Measurements from ENCODE around the gene TMEM238L.
"Not testable (repeated sequence)": the region's sequence is repeated elsewhere in the genome, so short reads cannot be mapped to it uniquely, and the experiment has no call there.

Gene TMEM238L, protein sequence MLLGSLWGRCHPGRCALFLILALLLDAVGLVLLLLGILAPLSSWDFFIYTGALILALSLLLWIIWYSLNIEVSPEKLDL

GRCh38 chr17:10803830-10804475 lies at the start of gene TMEM238L:
TMEM238L (minus strand) TSS chr17:10804099; CDS start chr17:10803963, 136 bp downstream.
- no peak for DNase-seq

GRCh38 chr17:10846636-10847035 lies 42.7 kb upstream of the TMEM238L start:
- not testable (repeated sequence) for DNase-seq

GRCh38 chr17:10845388-10845751 lies 41.5 kb upstream of the TMEM238L start:
- no peak for DNase-seq

- DNase-seq: peak; percentile 57
These were observed 40.9 kb upstream of the TMEM238L start for GRCh38 chr17:10844621-10845387.

- no peak for DNase-seq
These were observed 39.9 kb upstream of the TMEM238L start for GRCh38 chr17:10843811-10844210.

- no peak for DNase-seq
These were observed 38.8 kb upstream of the TMEM238L start for GRCh38 chr17:10842658-10843057.

GRCh38 chr17:10838682-10839081 lies 34.8 kb upstream of the TMEM238L start:
- no peak for DNase-seq

- DNase-seq: no peak
These were observed 34.0 kb upstream of the TMEM238L start, which contains the start of gene PIRT for GRCh38 chr17:10837921-10838320. PIRT (minus strand) TSS chr17:10838087; CDS start chr17:10825645, 12,442 bp downstream.

GRCh38 chr17:10836966-10837590 lies 33.2 kb upstream of the TMEM238L start:
- DNase-seq: no peak

- DNase-seq: no peak
These were observed 32.2 kb upstream of the TMEM238L start for GRCh38 chr17:10836145-10836544.

- DNase-seq: no peak
These were observed 27.8 kb upstream of the TMEM238L start for GRCh38 chr17:10831696-10832095.

- DNase-seq: no peak
These were observed 24.1 kb upstream of the TMEM238L start for GRCh38 chr17:10827898-10828552.

DNA sequence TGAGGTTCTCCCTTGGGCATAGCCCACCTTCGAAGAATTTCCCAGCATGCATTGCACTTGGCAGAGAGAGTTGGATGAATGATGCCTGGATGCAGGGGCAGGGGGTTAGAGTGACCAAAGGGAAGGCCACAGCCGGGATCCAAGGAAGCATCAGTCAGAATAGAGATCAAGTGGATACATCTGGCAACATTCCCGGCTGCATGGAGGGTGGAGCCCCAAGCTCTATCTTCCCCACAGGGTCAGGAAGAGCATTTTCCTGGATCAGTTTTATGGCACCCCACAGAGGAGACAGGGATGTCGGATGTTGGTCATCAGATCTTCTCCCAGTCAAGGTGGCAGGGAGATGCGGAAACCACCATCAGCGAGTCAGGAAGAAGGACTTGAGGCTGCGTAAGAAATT lies 21.0 kb upstream of the TMEM238L start:
- no peak for DNase-seq

GRCh38 chr17:10821770-10822169 lies 17.9 kb upstream of the TMEM238L start:
- DNase-seq: no peak

GRCh38 chr17:10821054-10821453 lies 17.2 kb upstream of the TMEM238L start:
- no peak for DNase-seq

DNA sequence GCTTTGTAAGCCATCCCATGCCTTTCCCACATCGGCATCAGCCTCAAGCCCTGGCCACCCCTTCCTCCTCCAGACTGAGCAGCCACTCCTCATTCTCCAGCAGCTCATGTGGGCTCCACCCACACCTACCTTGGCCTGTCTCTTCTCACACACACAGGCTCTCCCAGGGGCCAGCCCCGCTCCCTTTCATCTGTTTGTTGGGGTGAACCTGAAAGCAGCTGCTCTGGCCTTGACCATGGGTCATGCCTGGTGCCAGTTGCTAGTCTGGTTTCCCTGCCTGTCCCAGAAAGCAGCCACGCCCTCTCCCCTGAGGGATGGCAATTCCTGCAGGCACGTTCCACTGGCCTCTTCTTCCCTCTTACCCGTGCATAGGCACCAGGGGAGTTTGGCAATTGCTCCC lies 11.4 kb upstream of the TMEM238L start:
- no peak for DNase-seq

GRCh38 chr17:10814075-10814474 lies 10.2 kb upstream of the TMEM238L start:
- no peak for DNase-seq

- no peak for DNase-seq
These were observed 8.8 kb upstream of the TMEM238L start for GRCh38 chr17:10812674-10813073.

DNA sequence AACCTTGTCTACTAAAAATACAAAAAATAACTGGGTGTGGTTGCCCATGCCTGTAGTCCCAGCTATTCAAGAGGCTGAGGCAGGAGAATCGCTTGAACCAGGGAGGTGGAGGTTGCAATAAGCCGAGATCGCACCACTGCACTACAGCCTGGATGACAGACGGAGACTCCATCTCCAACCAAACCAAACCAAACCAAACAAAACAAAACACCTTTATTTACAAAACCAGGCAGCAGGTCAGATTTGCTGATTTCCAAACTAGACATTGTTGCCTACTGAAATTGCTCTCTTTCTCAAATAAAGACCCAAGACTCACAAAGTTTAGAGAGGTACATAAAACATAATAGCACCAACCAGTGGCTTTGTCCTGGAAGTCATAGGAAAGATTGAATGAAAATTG lies 5.7 kb upstream of the TMEM238L start:
- no peak for DNase-seq

- DNase-seq: no peak
These were observed 3.8 kb upstream of the TMEM238L start for GRCh38 chr17:10807704-10808128.

DNA sequence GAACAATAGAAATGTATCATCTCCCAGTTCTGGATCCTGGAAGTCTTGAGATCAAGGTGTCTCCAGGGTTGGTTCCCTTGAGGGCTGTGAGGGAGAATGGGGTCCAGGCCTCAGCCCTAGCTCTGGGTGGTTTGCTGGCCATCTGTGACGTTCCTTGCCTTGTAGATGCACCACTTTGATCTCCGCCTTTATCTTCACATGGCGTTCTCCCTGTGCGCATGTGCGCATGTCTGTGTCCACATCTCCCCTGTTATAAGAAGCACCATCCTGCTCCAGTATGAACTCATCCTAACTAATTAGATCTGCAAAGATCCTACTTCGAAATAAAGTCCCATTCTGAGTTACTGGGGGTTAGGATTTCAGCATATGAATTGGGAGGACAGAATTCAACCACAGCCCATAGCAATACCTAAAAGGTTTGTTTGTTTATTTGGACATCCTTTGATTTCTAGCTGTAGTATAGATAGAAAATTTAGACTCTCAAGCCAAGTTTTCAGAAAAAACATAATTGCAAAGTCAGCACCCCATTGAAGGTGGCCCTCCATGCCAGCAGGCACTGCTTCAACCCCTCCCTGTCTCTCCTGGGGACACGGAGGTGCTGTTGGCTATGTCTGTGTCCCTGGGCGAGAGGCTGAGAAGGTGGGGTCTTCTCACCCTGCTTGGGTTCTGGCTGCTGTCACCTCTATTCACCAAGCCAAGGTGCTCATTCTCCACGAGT lies 2.8 kb upstream of the TMEM238L start:
- no peak for DNase-seq

GRCh38 chr17:10805911-10806310 lies 2.0 kb upstream of the TMEM238L start:
- DNase-seq: no peak

GRCh38 chr17:10804546-10804945 lies 647 bp upstream of the TMEM238L start:
- DNase-seq: no peak

Data from NCI-H2227 treated with DMSO at 0.1 percent for 48 hours (cell line).